PC-3 (cell line): ENCODE results near the gene ERICH3. TPM values are rescaled to one million over a fixed set of nuclear protein-coding genes. Genes with fewer than 3 reads are reported as not detected.
A peak's percentile ranks its signal among the peaks of the same experiment; 100 is the strongest.

Experiments
- ATAC-seq: fragments of 200-7000 bp; cut with Tn5 transposase; 2 replicates; pipeline ENCODE4 v1.9.1; 2020; ENCODE audit warnings: mild to moderate bottlenecking, moderate library complexity
- BruUV-seq: library from RNA; stranded (reverse); fragments of 400-500 nt; replicated peaks from 2 replicates; lab custom pipeline; 2021; lab: Mats Ljungman, UMichigan
- CTCF ChIA-PET: fragments of 300-600 bp; sonication (Branson Sonifier 250); formaldehyde crosslinking; loops from one replicate; lab custom pipeline; 2022; ENCODE audit warnings: antibody characterized with exemption; lab: Charles Lee
- POLR2A ChIA-PET: fragments of 300-600 bp; sonication (Branson Sonifier 250); formaldehyde crosslinking; loops from one replicate; lab custom pipeline; 2022; ENCODE audit warnings: antibody characterized with exemption; ENCODE audit not compliant: unreplicated experiment; lab: Charles Lee
- DNase-seq: peaks from one replicate; pipeline ENCODE4 v3.0.0-alpha.2; 2015
- H2AFZ ChIP-seq: fragments of 300-600 bp; sonication (generic); 2 replicates; pipeline ENCODE4 v1.6.0; 2016; ENCODE audit warnings: antibody characterized with exemption, low read length
- H3F3A ChIP-seq: fragments of 300-600 bp; sonication (generic); one replicate; pipeline ENCODE4 v1.6.0; 2017; ENCODE audit warnings: antibody characterized with exemption, low read length, control low read depth, mild to moderate bottlenecking; ENCODE audit not compliant: unreplicated experiment
- H3K27ac ChIP-seq: fragments of 300-600 bp; sonication (generic); 2 replicates; pipeline ENCODE4 v1.5.1; 2016; ENCODE audit warnings: mild to moderate bottlenecking, low read length
- H3K27me3 ChIP-seq: fragments of 300-600 bp; sonication (generic); 2 replicates; pipeline ENCODE4 v1.6.1; 2016; ENCODE audit warnings: low read length, mixed read lengths
- H3K36me3 ChIP-seq: fragments of 300-600 bp; sonication (generic); 2 replicates; pipeline ENCODE4 v1.6.1; 2016; ENCODE audit warnings: low read depth, mixed run types, low read length, mixed read lengths
- H3K4me1 ChIP-seq: fragments of 300-600 bp; sonication (generic); 2 replicates; pipeline ENCODE4 v1.5.1; 2016; ENCODE audit warnings: low read length; ENCODE audit not compliant: insufficient read depth
- H3K4me2 ChIP-seq: fragments of 300-600 bp; sonication (generic); 2 replicates; pipeline ENCODE4 v1.6.0; 2016; ENCODE audit warnings: low read length
- H3K4me3 ChIP-seq: fragments of 300-600 bp; sonication (generic); 2 replicates; pipeline ENCODE4 v1.5.1; 2016; ENCODE audit warnings: mild to moderate bottlenecking, low read length, mixed read lengths
- H3K79me2 ChIP-seq: fragments of 300-600 bp; sonication (generic); 2 replicates; pipeline ENCODE4 v1.6.1; 2017; ENCODE audit warnings: low read length, mixed read lengths
- H3K9ac ChIP-seq: fragments of 300-600 bp; sonication (generic); 2 replicates; pipeline ENCODE4 v1.6.0; 2016; ENCODE audit warnings: mild to moderate bottlenecking, low read length
- H3K9me2 ChIP-seq: fragments of 300-600 bp; sonication (generic); replicated peaks from 2 replicates; pipeline ENCODE4 v1.6.1; 2016; ENCODE audit warnings: mixed run types, low read length, mixed read lengths
- H3K9me3 ChIP-seq: fragments of 300-600 bp; sonication (generic); 2 replicates; pipeline ENCODE4 v1.6.1; 2016; ENCODE audit warnings: low read length, mixed read lengths
- H4K20me1 ChIP-seq: fragments of 300-600 bp; sonication (generic); 2 replicates; pipeline ENCODE4 v1.6.1; 2016; ENCODE audit warnings: low read length, mixed read lengths
- CTCF ChIP-seq: fragments of 300-600 bp; sonication (generic); conservative IDR thresholded peaks from 2 replicates; pipeline ENCODE4 v1.5.1; 2017; ENCODE audit warnings: antibody characterized with exemption, low read depth, mild to moderate bottlenecking, low read length
- EZH2 ChIP-seq: fragments of 300-600 bp; sonication (generic); IDR thresholded peaks from one replicate; pipeline ENCODE4 v1.6.1; 2017; ENCODE audit warnings: antibody characterized with exemption, mild to moderate bottlenecking, low read length; ENCODE audit not compliant: unreplicated experiment
- EZH2phosphoT487 ChIP-seq: fragments of 300-600 bp; sonication (generic); IDR thresholded peaks from 2 replicates; pipeline ENCODE4 v1.6.1; 2018; ENCODE audit warnings: mild to moderate bottlenecking, antibody characterized with exemption, low read length, borderline replicate concordance
- intact Hi-C: fragments of 100-400 bp; cut with micrococcal nuclease; formaldehyde crosslinking; loops from 2 replicates; pipeline ENCODE4 v1.9.0; 2023
- total RNA-seq: library from RNA; depleted of rRNA; stranded (reverse); fragments of >200 nt; gene quantifications from 2 replicates; pipeline ENCODE4 v1.2.3, GENCODE V29; 2014

Gene ERICH3
- total RNA-seq, 1 experiment from 2014 or later = not detected

- no peaks in the 10 kb centered on the region for H3K9me2 ChIP-seq
- TF ChIP-seq EZH2phosphoT487 (no peak), CTCF (no peak), EZH2 (no peak)
- H3K79me2 ChIP-seq = no peaks in the 10 kb centered on the region
- DNase-seq (no peak), ATAC-seq (no peak)
- intact Hi-C loops = no loop called here
- H3K4me2 ChIP-seq = no peak overlapping the region
- H3K9ac ChIP-seq = no peak overlapping the region
- H2AFZ ChIP-seq = no peak overlapping the region
- no peaks in the 10 kb centered on the region for H3F3A ChIP-seq
- no peaks in the 10 kb centered on the region for H3K36me3 ChIP-seq
- no peaks in the 10 kb centered on the region for H4K20me1 ChIP-seq
- peaks cover 85% of the 10 kb centered on the region for H3K27me3 ChIP-seq
- CTCF ChIA-PET = no interaction called here
- BruUV-seq = no TSS peak
- no peak overlapping the region for H3K27ac ChIP-seq
- POLR2A ChIA-PET = no interaction called here
- H3K4me3 ChIP-seq = no peak overlapping the region
- no peaks in the 10 kb centered on the region for H3K4me1 ChIP-seq
- no peaks in the 10 kb centered on the region for H3K9me3 ChIP-seq
These were observed 124.4 kb downstream of the ERICH3 start for GRCh38 chr1:74548961-74549750.

- TF ChIP-seq EZH2 = no peak
- no peaks in the 10 kb centered on the region for H3K9me3 ChIP-seq
- no peak overlapping the region for H2AFZ ChIP-seq
- no peaks in the 10 kb centered on the region for H3K79me2 ChIP-seq
- no peaks in the 10 kb centered on the region for H4K20me1 ChIP-seq
- H3K9ac ChIP-seq = no peak overlapping the region
- POLR2A ChIA-PET = no interaction called here
- DNase-seq (no peak), ATAC-seq (no peak)
- H3K9me2 ChIP-seq = no peaks in the 10 kb centered on the region
- CTCF ChIA-PET = no interaction called here
- intact Hi-C loops = no loop called here
- peaks cover 95% of the 10 kb centered on the region for H3K27me3 ChIP-seq
- H3K36me3 ChIP-seq = no peaks in the 10 kb centered on the region
- no peak overlapping the region for H3K27ac ChIP-seq
- no TSS peak for BruUV-seq
- no peaks in the 10 kb centered on the region for H3K4me1 ChIP-seq
- H3K4me2 ChIP-seq = no peak overlapping the region
- no peak overlapping the region for H3K4me3 ChIP-seq
- H3F3A ChIP-seq = no peaks in the 10 kb centered on the region
These were observed 127.8 kb downstream of the ERICH3 start for GRCh38 chr1:74545821-74546220.

- intact Hi-C loops = no loop called here
- peak; percentile 18 for DNase-seq
- ChIA-PET CTCF (no interaction called here), POLR2A (no interaction called here)
- Histone ChIP-seq H2AFZ (no peak overlapping the region), H3K4me2 (no peak overlapping the region), H3K79me2 (no peaks in the 10 kb centered on the region), H3K27ac (no peak overlapping the region), H4K20me1 (no peaks in the 10 kb centered on the region), H3K9me2 (no peaks in the 10 kb centered on the region), H3K27me3 (peaks cover 3% of the 10 kb centered on the region; the same call in 1 of the 2 replicates), H3K9ac (no peak overlapping the region), H3K4me1 (no peaks in the 10 kb centered on the region), H3K9me3 (no peaks in the 10 kb centered on the region), H3F3A (no peaks in the 10 kb centered on the region), H3K36me3 (no peaks in the 10 kb centered on the region), H3K4me3 (no peak overlapping the region)
- no peak for ATAC-seq
- TF ChIP-seq CTCF (no peak), EZH2phosphoT487 (no peak), EZH2 (no peak)
- no TSS peak for BruUV-seq
These were observed 139.4 kb downstream of the ERICH3 start for GRCh38 chr1:74534241-74534640.
